Mesothelial cell of epicardium (in vitro differentiated cells): ENCODE results near the gene CCDC149. TPM values are rescaled to one million over a fixed set of nuclear protein-coding genes. Genes with fewer than 3 reads are reported as not detected.

Experiments
- DNase-seq, 2 experiments: peaks; one replicate each; pipeline ENCODE4 v3.0.0; 2021; ENCODE audit warnings: low spot score in 2 of 2; ENCODE audit not compliant: unreplicated experiment in 2 of 2
- H3K27ac Mint-ChIP-seq: 2 replicates; pipeline ENCODE4 v1.8.0; 2021; ENCODE audit warnings: mixed read lengths
- H3K27me3 Mint-ChIP-seq: 2 replicates; pipeline ENCODE4 v1.8.0; 2021; ENCODE audit warnings: low read depth, mixed read lengths
- H3K36me3 Mint-ChIP-seq: 2 replicates; pipeline ENCODE4 v1.8.0; 2021; ENCODE audit warnings: mixed read lengths
- H3K4me1 Mint-ChIP-seq: 2 replicates; pipeline ENCODE4 v1.8.0; 2021; ENCODE audit warnings: mixed read lengths
- H3K4me3 Mint-ChIP-seq: 2 replicates; pipeline ENCODE4 v1.8.0; 2021; ENCODE audit warnings: mild to moderate bottlenecking, moderate library complexity, mixed read lengths
- H3K9me3 Mint-ChIP-seq: 2 replicates; pipeline ENCODE4 v1.8.0; 2021; ENCODE audit warnings: mixed read lengths
- total RNA-seq: library from RNA; stranded (reverse); gene quantifications from 3 replicates; pipeline ENCODE4 v1.2.1, GENCODE V29; 2021
- TF ChIP-seq, protein P1 (sequence below): fragments of 200-600 bp; sonication (generic); IDR thresholded peaks from one replicate; pipeline ENCODE4 v1.5.0; 2021; ENCODE audit warnings: antibody characterized with exemption; ENCODE audit not compliant: unreplicated experiment

The CCDC149 gene
- total RNA-seq, 1 donor from 2014 or later, result 16.2 TPM

GRCh38 chr4:24880186-24880585 lies 32.7 kb downstream of the CCDC149 start:
- TF ChIP-seq, protein P1, sequence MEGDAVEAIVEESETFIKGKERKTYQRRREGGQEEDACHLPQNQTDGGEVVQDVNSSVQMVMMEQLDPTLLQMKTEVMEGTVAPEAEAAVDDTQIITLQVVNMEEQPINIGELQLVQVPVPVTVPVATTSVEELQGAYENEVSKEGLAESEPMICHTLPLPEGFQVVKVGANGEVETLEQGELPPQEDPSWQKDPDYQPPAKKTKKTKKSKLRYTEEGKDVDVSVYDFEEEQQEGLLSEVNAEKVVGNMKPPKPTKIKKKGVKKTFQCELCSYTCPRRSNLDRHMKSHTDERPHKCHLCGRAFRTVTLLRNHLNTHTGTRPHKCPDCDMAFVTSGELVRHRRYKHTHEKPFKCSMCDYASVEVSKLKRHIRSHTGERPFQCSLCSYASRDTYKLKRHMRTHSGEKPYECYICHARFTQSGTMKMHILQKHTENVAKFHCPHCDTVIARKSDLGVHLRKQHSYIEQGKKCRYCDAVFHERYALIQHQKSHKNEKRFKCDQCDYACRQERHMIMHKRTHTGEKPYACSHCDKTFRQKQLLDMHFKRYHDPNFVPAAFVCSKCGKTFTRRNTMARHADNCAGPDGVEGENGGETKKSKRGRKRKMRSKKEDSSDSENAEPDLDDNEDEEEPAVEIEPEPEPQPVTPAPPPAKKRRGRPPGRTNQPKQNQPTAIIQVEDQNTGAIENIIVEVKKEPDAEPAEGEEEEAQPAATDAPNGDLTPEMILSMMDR, result no peak
- DNase-seq, result no peak
- H3K4me1 Mint-ChIP-seq, result peaks cover 17% of the 10 kb centered on the region
- no peak overlapping the region for H3K27ac Mint-ChIP-seq
- H3K27me3 Mint-ChIP-seq, result no peaks in the 10 kb centered on the region
- H3K9me3 Mint-ChIP-seq, result no peaks in the 10 kb centered on the region
- peaks cover 2% of the 10 kb centered on the region for H3K36me3 Mint-ChIP-seq
- H3K4me3 Mint-ChIP-seq, result no peak overlapping the region

GRCh38 chr4:24878636-24879016 lies 34.2 kb downstream of the CCDC149 start:
- Mint-ChIP-seq H3K9me3 (no peaks in the 10 kb centered on the region), H3K4me3 (no peak overlapping the region), H3K4me1 (peaks cover 17% of the 10 kb centered on the region), H3K27ac (no peak overlapping the region), H3K27me3 (no peaks in the 10 kb centered on the region), H3K36me3 (peaks cover 9% of the 10 kb centered on the region)
- TF ChIP-seq, protein P1, result no peak
- DNase-seq, result no peak

DNA sequence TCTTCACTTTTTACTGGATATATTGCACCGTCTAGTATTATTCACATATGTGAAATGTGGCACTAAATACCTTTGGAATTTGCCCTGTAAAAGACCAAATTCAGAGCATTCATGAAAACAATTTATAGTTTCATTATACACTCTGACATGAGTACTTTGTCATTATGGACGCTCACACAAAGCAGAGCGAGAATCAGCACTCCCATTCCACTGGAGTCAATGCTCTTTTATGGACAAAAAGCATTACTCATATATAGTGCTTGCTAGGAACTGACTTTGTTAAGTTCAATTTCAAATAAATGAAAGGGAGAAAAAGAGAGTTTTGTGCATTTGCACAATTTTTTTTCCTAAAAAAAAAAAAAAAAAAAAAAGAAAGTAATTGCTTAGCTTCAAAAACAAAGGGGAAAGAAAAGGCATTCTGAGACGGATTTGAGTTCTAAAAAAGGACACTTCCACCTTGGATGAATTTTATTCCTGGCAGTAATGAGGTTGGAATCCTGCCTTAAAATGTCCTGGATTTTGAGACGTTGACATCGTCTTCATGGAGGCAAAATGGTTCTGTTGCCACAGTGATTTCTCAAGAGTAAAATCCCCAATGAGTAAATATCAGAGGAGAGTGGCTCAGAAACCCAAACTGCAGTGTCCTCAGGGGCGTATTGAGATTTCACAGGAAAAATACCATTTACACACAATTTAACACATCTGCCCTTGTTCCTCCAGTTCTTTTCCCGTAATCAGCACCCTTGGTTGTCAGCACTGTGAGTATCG lies 34.8 kb downstream of the CCDC149 start:
- no peaks in the 10 kb centered on the region for H3K27me3 Mint-ChIP-seq
- no peaks in the 10 kb centered on the region for H3K9me3 Mint-ChIP-seq
- peaks cover 17% of the 10 kb centered on the region for H3K4me1 Mint-ChIP-seq
- H3K4me3 Mint-ChIP-seq, result no peak overlapping the region
- TF ChIP-seq, protein P1, result no peak
- no peak for DNase-seq
- no peak overlapping the region for H3K27ac Mint-ChIP-seq
- peaks cover 12% of the 10 kb centered on the region for H3K36me3 Mint-ChIP-seq

- Mint-ChIP-seq H3K4me3 (no peak overlapping the region), H3K4me1 (peaks cover 13% of the 10 kb centered on the region), H3K27ac (no peak overlapping the region), H3K9me3 (no peaks in the 10 kb centered on the region), H3K36me3 (peaks cover 17% of the 10 kb centered on the region), H3K27me3 (no peaks in the 10 kb centered on the region)
- DNase-seq, result no peak
- TF ChIP-seq, protein P1, result no peak
Observed at GRCh38 chr4:24876431-24876830, 36.4 kb downstream of the CCDC149 start.

DNA sequence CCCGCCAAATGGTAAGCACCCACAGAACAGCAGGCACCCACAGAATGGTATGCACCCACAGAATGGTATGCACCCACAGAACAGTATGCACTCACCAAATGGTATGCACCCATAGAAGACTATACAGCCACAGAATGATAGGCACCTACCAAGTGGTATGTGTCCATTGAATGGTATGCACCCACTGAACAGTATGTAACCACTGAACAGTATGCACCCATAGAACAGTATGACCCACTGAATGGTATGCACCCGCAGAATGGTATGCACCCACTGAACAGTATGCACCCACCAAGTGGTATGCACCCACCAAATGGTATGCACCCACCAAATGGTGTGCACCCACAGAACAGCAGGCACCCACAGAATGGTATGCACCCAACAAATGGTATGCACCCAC lies 40.1 kb downstream of the CCDC149 start:
- H3K9me3 Mint-ChIP-seq, result no peaks in the 10 kb centered on the region
- H3K4me1 Mint-ChIP-seq, result peaks cover 4% of the 10 kb centered on the region
- no peaks in the 10 kb centered on the region for H3K27me3 Mint-ChIP-seq
- peaks cover 30% of the 10 kb centered on the region for H3K36me3 Mint-ChIP-seq
- no peak overlapping the region for H3K27ac Mint-ChIP-seq
- DNase-seq, result no peak
- H3K4me3 Mint-ChIP-seq, result no peak overlapping the region
- TF ChIP-seq, protein P1, result no peak

- Mint-ChIP-seq H3K27me3 (no peaks in the 10 kb centered on the region), H3K27ac (no peak overlapping the region), H3K36me3 (peaks cover 34% of the 10 kb centered on the region), H3K4me3 (no peak overlapping the region), H3K4me1 (no peaks in the 10 kb centered on the region), H3K9me3 (no peaks in the 10 kb centered on the region)
- DNase-seq, result no peak
- TF ChIP-seq, protein P1, result no peak
Observed at GRCh38 chr4:24871210-24871609, 41.6 kb downstream of the CCDC149 start.
